ENCODE data around the gene CIAO3. TPM values are rescaled to one million over a fixed set of nuclear protein-coding genes. Genes with fewer than 3 reads are reported as not detected.

CIAO3 gene
- total RNA-seq, 4 donors from 2014 or later, result 39.8 to 53.2 (median 45.6) TPM

GRCh38 chr16:728131-728889, 12.5 kb downstream of the CIAO3 start:
- H3K4me1 ChIP-seq, result peaks cover 0 to 31% (median 23%) of the 10 kb centered on the region in 4 donors
- peak in 1 of 2 donors; percentile 27 for TF ChIP-seq EP300 (IDR thresholded peaks at IDR 0.05)
- TF ChIP-seq, protein P1, sequence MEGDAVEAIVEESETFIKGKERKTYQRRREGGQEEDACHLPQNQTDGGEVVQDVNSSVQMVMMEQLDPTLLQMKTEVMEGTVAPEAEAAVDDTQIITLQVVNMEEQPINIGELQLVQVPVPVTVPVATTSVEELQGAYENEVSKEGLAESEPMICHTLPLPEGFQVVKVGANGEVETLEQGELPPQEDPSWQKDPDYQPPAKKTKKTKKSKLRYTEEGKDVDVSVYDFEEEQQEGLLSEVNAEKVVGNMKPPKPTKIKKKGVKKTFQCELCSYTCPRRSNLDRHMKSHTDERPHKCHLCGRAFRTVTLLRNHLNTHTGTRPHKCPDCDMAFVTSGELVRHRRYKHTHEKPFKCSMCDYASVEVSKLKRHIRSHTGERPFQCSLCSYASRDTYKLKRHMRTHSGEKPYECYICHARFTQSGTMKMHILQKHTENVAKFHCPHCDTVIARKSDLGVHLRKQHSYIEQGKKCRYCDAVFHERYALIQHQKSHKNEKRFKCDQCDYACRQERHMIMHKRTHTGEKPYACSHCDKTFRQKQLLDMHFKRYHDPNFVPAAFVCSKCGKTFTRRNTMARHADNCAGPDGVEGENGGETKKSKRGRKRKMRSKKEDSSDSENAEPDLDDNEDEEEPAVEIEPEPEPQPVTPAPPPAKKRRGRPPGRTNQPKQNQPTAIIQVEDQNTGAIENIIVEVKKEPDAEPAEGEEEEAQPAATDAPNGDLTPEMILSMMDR (IDR thresholded peaks at IDR 0.05), result no peak
- no peak for TF ChIP-seq POLR2A (IDR thresholded peaks at IDR 0.05)
- peaks cover 0 to 14% of the 10 kb centered on the region in 2 donors for H3K27me3 ChIP-seq
- peak overlapping the region; percentile 37 to 68 (median 54) for H3K4me3 ChIP-seq
- H3K9me3 ChIP-seq, result no peaks in the 10 kb centered on the region
- DNase-seq (ENCODE audit: low spot score in 2 of 2), result no peak
- peak overlapping the region in 3 of 4 donors; percentile 60 to 71 (median 68) for H3K27ac ChIP-seq
- WGBS, 2 donors, result 0 to 1% methylated on average over 4 to 29 of the region's 80 CpGs
- peaks cover 0 to 37% (median 0%) of the 10 kb centered on the region in 3 donors for H3K36me3 ChIP-seq

GRCh38 chr16:727291-727977, 13.4 kb downstream of the CIAO3 start:
- WGBS, 2 donors, result 0 to 1% methylated on average over 14 to 34 of the region's 61 CpGs
- Histone ChIP-seq H3K9me3 (no peaks in the 10 kb centered on the region), H3K27me3 (peaks cover 0 to 14% of the 10 kb centered on the region in 2 donors), H3K36me3 (peaks cover 0 to 28% (median 0%) of the 10 kb centered on the region in 3 donors), H3K27ac (peak overlapping the region in 3 of 4 donors; percentile 60 to 71 (median 68)), H3K4me3 (peak overlapping the region; percentile 37 to 68 (median 54)), H3K4me1 (peaks cover 0 to 31% (median 23%) of the 10 kb centered on the region in 4 donors)
- TF ChIP-seq EP300 (IDR thresholded peaks at IDR 0.05) (no peak), POLR2A (IDR thresholded peaks at IDR 0.05) (no peak)
- TF ChIP-seq, protein P1 (IDR thresholded peaks at IDR 0.05), result no peak
- no peak for DNase-seq (ENCODE audit: low spot score in 2 of 2)

GRCh38 chr16:726438-727290, 14.1 kb downstream of the CIAO3 start, which contains the start of the genes CCDC78 and HAGHL:
Gene CCDC78 (minus strand): TSS chr16:726443. CDS start chr16:726367, 76 bp downstream.
Gene HAGHL (plus strand): TSS chr16:727106. CDS start chr16:727510, 404 bp downstream.
- H3K9me3 ChIP-seq, result no peaks in the 10 kb centered on the region
- TF ChIP-seq EP300 (IDR thresholded peaks at IDR 0.05) (no peak), POLR2A (IDR thresholded peaks at IDR 0.05) (no peak)
- TF ChIP-seq, protein P1 (IDR thresholded peaks at IDR 0.05), result no peak
- peak within 1 kb of the TSS; percentile 37 to 68 (median 54) for H3K4me3 ChIP-seq
- H3K27ac ChIP-seq, result peak within 1 kb of the TSS in 3 of 4 donors; percentile 60 to 71 (median 68)
- H3K36me3 ChIP-seq, result peaks cover 0 to 21% (median 0%) of the 10 kb centered on the region in 3 donors
- WGBS, 2 donors, result 6 to 7% methylated on average over 9 to 35 of the region's 88 CpGs
- H3K4me1 ChIP-seq, result peaks cover 0 to 39% (median 27%) of the 10 kb centered on the region in 4 donors
- DNase-seq (ENCODE audit: low spot score in 2 of 2), result no peak
- H3K27me3 ChIP-seq, result peaks cover 0 to 14% of the 10 kb centered on the region in 2 donors

- Histone ChIP-seq H3K9me3 (no peaks in the 10 kb centered on the region), H3K36me3 (peaks cover 0 to 15% (median 0%) of the 10 kb centered on the region in 3 donors), H3K27me3 (peaks cover 0 to 14% of the 10 kb centered on the region in 2 donors), H3K27ac (peak overlapping the region in 2 of 4 donors; percentile 57 to 71), H3K4me3 (peak overlapping the region in 1 of 4 donors; percentile 46), H3K4me1 (peaks cover 0 to 43% (median 29%) of the 10 kb centered on the region in 4 donors)
- DNase-seq (ENCODE audit: low spot score in 2 of 2), result no peak
- TF ChIP-seq POLR2A (IDR thresholded peaks at IDR 0.05), result no peak
- TF ChIP-seq, protein P1 (IDR thresholded peaks at IDR 0.05), result no peak
- TF ChIP-seq EP300 (IDR thresholded peaks at IDR 0.05), result no peak
- 12 to 42% methylated on average over 2 to 6 of the region's 9 CpGs for WGBS, 2 donors
These were observed 14.7 kb downstream of the CIAO3 start for GRCh38 chr16:726188-726437.
